ENCODE data around the gene TRIP11. TPM values are rescaled to one million over a fixed set of nuclear protein-coding genes. Genes with fewer than 3 reads are reported as not detected.
"Not testable (repeated sequence)": the region's sequence is repeated elsewhere in the genome, so short reads cannot be mapped to it uniquely, and the experiment has no call there.

Gene TRIP11
- total RNA-seq: 37.5 TPM

DNA sequence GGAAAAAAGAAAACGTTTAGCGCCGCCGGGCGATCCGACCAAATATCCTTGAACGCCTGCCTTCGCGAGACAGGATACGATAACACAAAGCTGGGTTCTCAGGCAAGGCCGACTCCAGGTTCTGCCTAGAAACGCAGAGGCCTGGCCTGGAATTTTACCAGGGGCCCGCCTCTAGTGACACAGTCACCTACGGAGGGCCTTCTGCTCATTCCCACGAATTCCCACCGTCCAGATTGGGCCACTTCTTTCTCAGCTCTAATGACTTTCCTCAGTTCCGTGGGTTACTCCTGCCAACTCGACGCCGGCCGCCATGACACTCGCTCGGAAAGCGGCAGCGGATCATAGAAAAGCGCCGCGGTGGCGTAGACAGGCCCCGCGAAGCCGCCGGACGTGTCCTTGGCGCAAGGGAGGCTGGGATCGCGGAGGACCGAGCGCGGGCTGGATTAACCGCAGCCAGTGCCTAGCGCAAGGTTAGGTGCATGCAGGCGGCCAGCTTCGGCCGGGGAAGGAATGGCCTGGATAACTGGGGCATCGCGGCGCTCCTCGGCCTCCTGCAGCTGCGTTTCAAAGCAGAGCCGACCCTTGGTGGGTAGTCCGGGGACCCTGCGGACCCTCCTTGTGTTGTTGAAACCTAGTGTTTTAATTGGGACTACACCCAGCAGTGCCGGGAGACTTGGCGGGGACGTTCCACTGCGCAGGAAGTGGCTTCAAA, at the start of gene TRIP11:
TRIP11 (minus strand) TSS at position 341 of the 712 bp plus-strand sequence. CDS start 374 bp downstream, outside the sequence.
- FAIRE-seq: no peak
- peak; percentile 71 to 83 for DNase-seq (ENCODE audit: low spot score in 2 of 2)

DNA sequence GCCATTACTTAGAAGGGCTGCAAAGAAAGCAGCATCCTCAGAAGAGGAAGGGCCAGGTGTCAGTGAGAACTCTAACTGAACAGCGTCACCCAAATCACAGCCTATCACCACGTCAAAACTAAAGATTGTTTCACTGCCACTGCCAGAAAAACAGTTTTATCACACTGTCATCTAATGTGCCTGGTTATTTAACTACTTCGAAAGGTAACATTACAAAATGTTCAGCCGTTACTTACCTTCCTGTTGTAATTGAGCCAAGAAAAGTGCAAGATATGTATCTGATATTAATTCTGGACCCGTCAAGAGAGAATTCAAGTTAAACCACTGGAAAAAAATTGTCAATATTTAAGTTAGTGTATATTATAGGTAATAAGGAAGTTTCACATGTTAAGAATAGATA, 48.6 kb upstream of the TRIP11 start:
- no peak for DNase-seq (ENCODE audit: low spot score in 2 of 2)
- no peak for FAIRE-seq

DNA sequence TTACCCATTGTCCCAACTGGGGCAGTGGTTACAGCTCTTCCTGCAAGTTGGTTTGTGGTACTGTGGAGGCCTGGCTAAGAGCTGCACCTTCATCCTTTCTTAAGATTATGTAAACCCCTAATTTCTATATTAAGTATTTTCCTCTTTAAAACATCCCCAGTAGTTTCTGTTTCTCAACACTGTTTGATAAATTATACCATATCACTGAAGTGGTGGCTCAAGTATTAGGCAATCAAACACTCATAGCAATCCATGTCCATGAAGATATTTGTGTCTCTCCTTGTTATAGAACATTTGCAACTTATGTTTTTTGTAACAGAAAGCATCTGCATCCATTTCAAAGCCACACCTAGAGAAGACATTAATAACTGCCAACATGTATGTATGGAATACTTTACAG, 34.7 kb upstream of the TRIP11 start:
- DNase-seq (ENCODE audit: low spot score in 2 of 2) (no peak), FAIRE-seq (no peak)

DNA sequence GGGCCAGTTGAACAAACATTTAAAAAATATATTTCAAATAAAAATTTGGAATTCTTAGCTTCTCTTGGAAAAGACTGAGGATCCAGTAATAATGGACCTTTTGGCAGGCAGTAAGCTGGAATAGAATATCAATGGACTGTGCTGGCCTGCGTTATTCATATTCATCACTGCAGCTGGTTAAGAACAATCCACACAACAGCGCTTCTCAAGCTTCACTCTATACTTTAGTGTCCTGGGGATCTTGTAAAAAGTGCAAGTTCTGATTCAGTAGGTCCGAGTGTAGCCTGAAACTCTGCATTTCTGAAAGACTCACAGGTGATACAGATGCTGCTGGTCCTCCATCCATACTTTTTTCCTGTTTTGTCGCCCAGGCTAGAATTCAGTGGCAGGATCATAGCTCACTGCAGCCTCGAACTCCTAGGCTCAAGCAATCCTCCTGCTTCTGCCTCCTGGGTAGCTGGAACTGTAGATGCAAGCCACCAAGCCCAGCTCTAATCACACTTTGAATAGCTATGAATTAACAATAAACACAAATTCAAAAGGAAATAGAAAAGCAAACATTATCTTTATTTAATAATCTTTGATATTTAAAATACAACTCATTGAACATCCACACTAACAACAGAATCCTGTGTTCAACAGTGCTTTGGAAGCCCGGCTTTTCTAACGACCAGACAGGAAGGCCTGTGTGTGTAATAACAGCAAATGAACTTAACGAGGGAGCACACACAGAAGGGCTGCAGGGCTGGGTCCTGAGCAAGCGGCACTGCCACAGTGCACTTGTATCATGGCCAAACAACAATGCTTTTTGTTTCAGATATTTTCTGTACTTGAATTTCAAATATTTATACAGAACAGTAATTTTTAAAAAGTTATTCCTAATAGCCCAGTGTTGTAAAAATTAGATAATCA, 18.4 kb upstream of the TRIP11 start:
- no peak for FAIRE-seq
- no peak for DNase-seq (ENCODE audit: low spot score in 2 of 2)

DNA sequence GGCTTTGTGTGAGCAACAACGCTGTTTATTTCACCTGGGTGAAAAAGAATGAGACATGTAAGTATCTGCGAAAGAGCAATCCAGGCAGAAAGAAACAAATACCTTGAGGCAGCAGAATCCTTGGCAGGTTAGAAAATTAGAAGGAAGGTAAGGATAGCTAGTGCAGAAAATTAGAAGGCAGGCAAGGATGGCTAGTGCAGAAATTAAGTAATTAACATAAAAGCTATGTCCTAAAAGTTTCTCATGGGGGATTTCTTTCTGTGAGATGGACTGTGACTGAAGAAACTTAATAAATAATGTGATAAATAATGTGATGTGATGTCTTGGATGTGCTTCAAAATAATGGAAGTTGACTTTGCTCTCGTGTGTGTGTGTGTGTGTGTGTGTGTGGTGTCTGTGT, 9.9 kb upstream of the TRIP11 start:
- no peak for FAIRE-seq
- DNase-seq (ENCODE audit: low spot score in 2 of 2): no peak

DNA sequence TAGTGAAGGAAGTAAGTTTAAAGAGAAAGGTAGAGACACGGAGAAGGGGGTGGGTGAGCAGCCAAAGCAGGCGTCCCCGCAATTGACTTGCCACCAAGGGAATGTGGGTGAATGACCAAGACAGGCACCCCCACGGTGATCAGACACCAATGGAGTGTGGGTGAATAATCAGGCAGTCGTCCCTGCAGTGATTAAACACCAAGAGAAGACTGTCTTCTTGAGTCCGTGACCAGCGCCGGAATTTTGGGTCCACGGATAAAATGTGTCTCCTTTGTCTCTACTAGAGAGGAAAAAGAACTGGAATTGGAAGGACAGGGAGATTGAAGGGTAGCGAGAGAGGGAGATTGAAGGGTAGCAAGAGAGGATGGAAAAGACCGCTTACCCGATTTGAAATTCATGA, 9.4 kb upstream of the TRIP11 start:
- FAIRE-seq: not testable (repeated sequence)

DNA sequence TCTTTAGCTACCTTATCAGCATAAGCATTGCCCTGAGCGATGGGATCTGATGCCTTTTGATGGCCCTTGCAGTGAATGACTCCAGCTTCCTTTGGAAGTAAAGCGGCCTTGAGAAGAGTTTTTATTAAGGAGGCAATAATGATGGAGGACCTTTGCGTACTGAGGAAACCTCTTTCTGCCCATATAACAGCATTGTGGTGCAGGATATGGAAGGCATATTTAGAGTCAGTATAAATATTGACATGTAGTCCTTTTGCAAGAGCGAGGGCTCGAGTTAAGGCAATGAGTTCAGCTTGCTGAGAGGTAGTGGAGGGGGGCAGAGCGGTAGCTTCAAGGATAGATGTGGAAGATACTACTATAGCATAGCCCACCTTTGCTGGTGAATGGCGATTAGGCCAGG, 6.0 kb upstream of the TRIP11 start:
- not testable (repeated sequence) for FAIRE-seq; DNase-seq (ENCODE audit: low spot score in 2 of 2)

More for the DNA sequence above, 9.4 kb upstream of the TRIP11 start:
- DNase-seq (ENCODE audit: low spot score in 2 of 2): not testable (repeated sequence)

DNA sequence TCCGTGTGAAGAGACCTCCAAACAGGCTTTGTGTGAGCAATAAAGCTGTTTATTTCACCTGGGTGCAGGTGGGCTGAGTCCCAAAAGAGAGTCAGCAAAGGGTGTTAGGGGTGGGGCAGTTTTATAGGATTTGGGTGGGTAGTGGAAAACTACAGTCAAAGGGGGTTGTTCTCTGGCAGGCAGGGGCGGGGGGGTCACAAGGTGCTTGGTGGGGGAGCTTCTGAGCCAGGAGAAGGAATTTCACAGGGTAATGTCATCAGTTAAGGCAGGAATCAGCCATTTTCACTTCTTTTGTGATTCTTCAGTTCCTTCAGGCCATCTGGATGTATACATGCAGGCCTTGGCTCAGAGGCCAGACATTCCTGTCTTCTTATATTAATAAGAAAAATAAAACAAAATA, 1.9 kb upstream of the TRIP11 start:
- DNase-seq (ENCODE audit: low spot score in 2 of 2); FAIRE-seq: not testable (repeated sequence)

DNA sequence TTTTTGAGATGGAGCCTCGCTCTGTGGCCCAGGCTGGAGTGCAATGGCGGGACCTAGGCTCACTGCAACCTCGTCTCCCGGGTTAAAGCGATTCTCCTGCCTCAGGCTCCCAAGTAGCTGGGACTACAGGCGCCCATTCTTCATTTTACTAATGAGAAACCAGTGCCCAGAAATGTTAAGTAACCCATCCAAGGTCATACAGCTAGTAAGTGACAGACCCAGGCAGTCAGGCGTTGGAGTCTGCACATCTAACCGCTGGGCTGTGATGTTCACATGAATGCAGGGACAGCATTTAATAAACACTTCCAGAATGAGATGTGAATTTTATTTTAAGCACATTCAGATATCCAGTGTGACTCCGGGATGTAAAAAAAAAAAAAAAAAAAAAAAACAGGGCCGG, 1.3 kb upstream of the TRIP11 start:
- DNase-seq (ENCODE audit: low spot score in 2 of 2) (no peak), FAIRE-seq (no peak)

DNA sequence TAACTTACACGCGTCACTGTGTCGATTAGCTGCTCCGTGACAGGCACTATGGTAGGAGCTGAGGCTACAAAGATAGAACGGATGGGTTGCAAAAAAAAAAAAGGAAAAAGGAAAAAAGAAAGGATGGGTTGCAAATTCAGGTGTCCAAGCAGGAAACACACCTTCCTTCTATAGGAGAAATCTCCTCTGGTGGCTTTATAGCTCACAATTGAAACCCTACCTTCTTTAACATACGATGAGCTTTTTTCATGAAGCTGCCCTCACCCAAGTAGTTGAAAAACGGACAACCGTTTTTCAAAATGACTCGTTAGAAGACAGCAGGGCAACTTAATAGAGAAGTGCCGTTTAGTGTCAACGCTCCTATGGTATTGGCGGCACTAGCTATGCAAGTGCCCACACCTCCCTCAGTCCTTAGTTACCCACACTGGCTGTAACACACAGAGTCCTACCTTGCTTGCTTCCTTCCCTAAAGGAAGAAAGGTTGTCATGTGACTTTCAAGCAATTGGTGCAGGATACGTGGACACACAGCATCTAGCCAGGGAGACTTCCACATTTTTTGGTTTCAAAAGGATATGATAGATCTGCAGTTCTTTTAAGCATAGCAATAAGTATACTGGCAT, 682 bp upstream of the TRIP11 start:
- peak in 1 of 2 donors; percentile 40 for DNase-seq (ENCODE audit: low spot score in 2 of 2)
- FAIRE-seq: no peak

DNA sequence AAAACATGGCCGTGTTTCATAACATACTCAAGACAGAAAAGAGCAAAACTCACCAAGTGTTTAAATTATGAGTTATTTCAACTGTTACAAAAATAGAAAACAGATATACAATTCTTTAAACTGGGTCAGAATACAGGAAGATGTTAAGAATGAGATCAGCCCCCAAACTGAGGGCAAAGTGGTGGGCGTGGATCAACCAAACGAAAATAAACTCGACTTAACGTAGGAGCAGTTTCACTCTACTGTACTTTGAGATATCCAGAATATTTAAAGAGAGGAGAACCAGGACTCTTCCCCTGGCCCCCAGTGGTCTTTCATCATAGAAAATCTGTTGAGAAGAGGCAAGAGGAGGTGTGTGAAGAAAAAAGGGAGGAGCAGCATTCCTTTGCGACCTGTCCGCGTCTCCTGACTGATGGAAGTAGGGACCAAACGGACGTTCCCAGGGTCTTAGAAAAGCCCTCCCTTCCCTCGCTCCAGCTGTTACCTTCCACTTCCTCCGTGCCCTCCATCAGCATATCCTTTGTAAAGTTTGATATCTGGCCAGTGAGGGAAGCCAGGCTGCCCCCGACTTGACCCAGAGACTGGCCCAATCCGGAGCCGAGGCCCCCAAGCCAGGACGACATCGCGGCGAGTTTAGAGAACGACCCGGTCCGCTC, 668 bp downstream of the TRIP11 start:
- FAIRE-seq: no peak
- DNase-seq (ENCODE audit: low spot score in 2 of 2): peak in 1 of 2 donors; percentile 33

DNA sequence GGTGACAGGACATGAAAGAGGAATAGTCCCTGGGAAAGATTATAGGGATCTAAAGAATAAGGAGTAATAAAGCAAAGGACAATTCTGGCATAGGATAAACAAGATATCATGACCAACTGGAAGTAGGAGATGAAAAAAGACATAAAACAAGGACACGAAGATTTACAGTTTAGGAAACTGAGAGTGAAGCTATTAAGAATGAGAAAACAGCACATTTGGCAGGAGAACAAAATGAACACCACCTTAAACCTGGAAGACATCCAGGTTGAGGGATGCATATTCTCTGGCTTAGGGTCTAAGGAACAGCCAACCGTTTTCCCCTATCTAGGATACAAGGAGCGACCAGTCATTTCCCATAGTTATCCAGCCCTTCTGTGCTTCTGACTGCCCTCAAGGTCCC, 1.9 kb downstream of the TRIP11 start:
- FAIRE-seq: no peak

DNA sequence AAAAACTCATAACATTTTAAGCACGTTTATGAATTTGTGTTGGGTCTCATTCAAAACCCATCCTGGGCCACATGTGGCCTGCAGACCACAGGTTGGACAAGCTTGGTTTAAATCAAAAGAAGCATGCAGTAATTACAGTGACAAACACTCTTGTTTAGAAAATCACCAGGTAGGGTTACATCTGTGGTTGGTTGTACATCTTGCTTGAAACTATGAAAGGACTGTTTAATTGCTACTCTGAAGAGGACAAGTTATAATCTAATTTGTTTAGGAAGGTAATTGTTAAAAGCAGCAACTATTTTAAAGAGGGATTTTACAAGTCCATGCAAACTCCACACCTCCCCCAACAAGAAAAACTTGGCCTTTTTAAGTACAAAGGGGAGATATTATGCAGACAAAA, 4.0 kb downstream of the TRIP11 start:
- FAIRE-seq (no peak), DNase-seq (ENCODE audit: low spot score in 2 of 2) (no peak)

More for the DNA sequence above, 1.9 kb downstream of the TRIP11 start:
- DNase-seq (ENCODE audit: low spot score in 2 of 2): no peak

DNA sequence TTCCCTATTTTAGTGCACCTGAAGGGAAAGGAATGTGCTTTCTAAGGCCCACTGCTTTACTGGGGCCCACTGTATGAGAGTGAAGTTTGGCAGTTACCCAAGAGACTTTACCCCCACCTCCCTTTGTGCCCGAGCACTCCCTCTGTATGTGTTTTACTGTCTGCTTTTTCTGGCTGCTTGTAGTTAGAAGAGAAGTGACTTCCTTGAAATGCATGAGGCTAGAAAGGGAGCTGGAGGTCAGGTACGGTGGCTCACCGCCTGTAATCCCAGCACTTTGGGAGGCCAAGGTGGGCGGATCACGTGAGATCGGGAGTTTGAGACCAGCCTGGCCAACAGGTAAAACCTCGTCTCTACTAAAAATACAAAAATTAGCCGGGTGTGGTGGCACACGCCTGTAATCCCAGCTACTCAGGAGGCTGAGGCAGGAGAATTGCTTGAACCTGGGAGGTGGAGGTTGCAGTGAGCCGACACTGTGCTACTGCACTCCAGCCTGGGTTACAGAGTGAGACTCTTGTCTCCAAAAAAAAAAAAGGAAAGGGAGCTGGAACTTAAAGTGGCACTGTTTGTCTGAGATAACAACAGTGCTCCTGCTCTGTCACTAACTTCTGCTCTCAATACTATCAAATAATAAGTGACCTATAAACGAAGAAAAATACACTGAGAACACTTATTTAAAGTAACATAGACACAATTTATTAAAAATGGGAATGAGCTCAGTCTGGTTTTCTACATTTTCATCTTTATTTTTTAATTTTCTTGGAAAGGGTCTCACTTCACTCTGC, 5.8 kb downstream of the TRIP11 start:
- DNase-seq (ENCODE audit: low spot score in 2 of 2): no peak
- no peak for FAIRE-seq

DNA sequence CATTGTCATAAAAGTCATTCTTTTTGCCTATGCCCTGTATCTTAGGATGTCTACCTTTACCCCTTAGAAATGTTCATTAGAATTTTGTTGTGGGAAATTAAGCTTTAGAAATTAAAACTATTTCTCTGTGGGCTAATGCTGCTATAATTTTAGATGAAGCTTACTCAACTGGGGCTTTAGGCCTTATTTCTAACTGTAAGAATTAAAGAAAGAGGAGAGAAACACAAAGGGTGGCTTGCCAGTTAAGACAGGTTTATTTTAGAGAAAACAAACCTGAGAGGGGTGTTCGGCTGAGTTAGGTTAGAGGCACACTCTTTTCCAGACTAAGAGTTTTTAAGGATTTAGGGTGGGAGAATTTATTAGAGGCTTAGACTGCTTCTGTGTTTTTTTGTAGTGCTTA, 6.4 kb downstream of the TRIP11 start:
- DNase-seq (ENCODE audit: low spot score in 2 of 2) (no peak), FAIRE-seq (no peak)

DNA sequence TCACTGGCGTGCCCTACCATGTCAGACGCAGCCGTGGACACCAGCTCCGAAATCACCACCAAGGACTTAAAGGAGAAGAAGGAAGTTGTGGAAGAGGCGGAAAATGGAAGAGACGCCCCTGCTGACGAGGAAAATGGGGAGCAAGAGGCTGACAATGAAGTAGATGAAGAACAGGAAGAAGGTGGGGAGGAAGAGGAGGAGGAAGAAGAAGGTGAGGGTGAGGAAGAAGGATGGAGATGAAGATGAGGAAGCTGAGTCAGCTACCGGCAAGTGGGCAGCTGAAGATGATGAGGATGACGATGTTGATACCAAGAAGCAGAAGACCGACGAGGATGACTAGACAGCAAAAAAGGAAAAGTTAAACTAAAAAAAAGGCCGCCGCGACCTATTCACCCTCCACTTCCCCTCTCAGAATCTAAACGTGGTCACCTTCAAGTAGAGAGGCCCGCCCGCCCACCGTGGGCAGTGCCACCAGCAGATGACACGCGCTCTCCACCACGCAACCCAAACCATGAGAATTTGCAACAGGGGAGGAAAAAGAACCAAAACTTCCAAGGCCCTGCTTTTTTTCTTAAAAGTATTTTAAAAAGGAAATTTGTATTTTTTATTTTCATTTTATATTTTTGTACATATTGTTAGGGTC, 13.2 kb downstream of the TRIP11 start:
- DNase-seq (ENCODE audit: low spot score in 2 of 2): no peak
- FAIRE-seq: no peak

DNA sequence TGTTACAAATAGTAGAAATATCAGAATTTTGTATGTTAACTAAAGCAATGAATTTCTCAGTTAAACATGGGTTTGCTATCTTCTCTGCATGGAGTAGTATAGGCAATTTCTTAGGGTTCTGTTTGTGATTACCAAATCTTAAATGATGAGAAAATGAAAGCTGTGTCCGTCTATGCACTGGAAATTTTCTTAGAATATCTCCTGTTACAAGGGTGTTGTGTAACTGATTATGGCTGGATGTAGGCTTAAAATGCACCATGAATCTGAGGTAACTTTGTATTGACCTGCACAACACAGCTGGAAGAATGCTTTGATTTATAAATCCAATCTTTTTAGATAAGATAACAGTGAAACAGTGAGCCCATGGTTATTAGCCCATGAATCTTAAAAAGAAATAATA, 17.8 kb downstream of the TRIP11 start:
- DNase-seq (ENCODE audit: low spot score in 2 of 2) (no peak), FAIRE-seq (no peak)

DNA sequence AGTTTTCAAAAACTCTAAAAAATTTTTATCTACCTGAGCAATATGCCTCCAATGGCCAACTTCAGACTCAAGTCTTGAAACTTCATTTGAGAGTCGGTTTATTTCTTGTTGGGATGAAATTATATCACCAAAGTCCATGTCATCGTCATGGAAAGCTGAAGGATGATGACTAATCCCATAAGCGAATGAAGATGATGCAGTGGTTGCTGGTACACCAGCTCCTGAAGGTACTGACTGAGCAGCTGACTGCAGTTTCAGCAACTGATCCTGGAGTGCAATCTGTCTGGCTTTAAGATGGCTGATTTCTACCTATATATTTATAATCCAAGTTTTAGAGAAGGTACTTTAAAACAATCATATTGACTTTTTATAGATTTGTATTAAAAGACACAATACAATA, 18.3 kb downstream of the TRIP11 start:
- DNase-seq (ENCODE audit: low spot score in 2 of 2) (no peak), FAIRE-seq (no peak)

DNA sequence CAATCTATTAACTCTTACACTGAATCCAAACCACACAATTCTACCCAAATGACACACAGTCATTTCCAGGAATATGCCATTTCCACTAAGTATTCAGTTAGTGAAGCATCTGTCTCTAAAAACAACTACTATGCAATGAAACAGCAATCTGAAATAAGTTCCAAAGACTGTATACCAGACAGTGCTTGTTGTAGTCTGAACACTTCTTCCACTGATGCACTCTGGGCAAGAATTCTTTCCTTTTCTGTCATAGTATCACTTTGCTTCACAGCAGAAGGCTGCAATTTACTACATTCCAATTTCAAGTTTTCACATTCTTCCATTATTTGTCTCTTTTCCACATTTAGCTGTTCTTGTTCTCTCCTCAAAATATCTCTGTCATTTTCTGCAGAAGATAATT, 25.8 kb downstream of the TRIP11 start:
- FAIRE-seq (no peak), DNase-seq (ENCODE audit: low spot score in 2 of 2) (no peak)

Measured in frontal cortex (tissue), 4 donors.